Stimulated activated CD8-positive, alpha-beta memory T cell treated with anti-CD3 and anti-CD28 coated beads, Interleukin-7, amount 100 ng/mL, for 4 hours (primary cell): ENCODE measurements around the gene TTC19.
A peak's percentile ranks its signal among the peaks of the same experiment; 100 is the strongest.
"Not testable (repeated sequence)": the region's sequence is repeated elsewhere in the genome, so short reads cannot be mapped to it uniquely, and the experiment has no call there.

Source experiments
- DNase-seq, 2 donors: peaks; one replicate each; pipeline ENCODE4 v3.0.0-alpha.2; 2020; ENCODE audit warnings: low read depth in 2 of 2

Gene TTC19

GRCh38 chr17:15973016-15973415 is 26.6 kb upstream of the TTC19 start:
- DNase-seq, result no peak

- no peak for DNase-seq
Observed at GRCh38 chr17:15973834-15974233, 25.8 kb upstream of the TTC19 start.

GRCh38 chr17:15977894-15978293 is 21.7 kb upstream of the TTC19 start:
- DNase-seq, result no peak

- DNase-seq, result no peak
Observed at GRCh38 chr17:15978606-15979005, 21.0 kb upstream of the TTC19 start.

- DNase-seq, result not testable (repeated sequence)
Observed at GRCh38 chr17:15979013-15979412, 20.6 kb upstream of the TTC19 start.

GRCh38 chr17:15981208-15981607 is 18.4 kb upstream of the TTC19 start:
- peak in 1 of 2 donors; percentile 36 for DNase-seq

- DNase-seq, result no peak
Observed at GRCh38 chr17:15981646-15982580, 17.7 kb upstream of the TTC19 start.

- no peak for DNase-seq
Observed at GRCh38 chr17:15996322-15996721, 3.3 kb upstream of the TTC19 start.

GRCh38 chr17:15998031-15998562 is 1.5 kb upstream of the TTC19 start:
- DNase-seq, result no peak

GRCh38 chr17:15999974-16000827 is 577 bp downstream of the TTC19 start:
- peak in 1 of 2 donors; percentile 4 for DNase-seq

GRCh38 chr17:16001226-16001897 is 1.7 kb downstream of the TTC19 start:
- no peak for DNase-seq

- no peak for DNase-seq
Observed at GRCh38 chr17:16002708-16003260, 3.2 kb downstream of the TTC19 start.

- DNase-seq, result no peak
Observed at GRCh38 chr17:16003841-16004240, 4.2 kb downstream of the TTC19 start.

GRCh38 chr17:16005636-16006035 is 6.0 kb downstream of the TTC19 start:
- DNase-seq, result no peak

- DNase-seq, result no peak
Observed at GRCh38 chr17:16007439-16007838, 7.8 kb downstream of the TTC19 start.

- no peak for DNase-seq
Observed at GRCh38 chr17:16013943-16014407, 14.4 kb downstream of the TTC19 start.

GRCh38 chr17:16019347-16019746 is 19.7 kb downstream of the TTC19 start:
- DNase-seq, result no peak

- no peak for DNase-seq
Observed at GRCh38 chr17:16023881-16024280, 24.3 kb downstream of the TTC19 start.

GRCh38 chr17:16025202-16025601 is 25.6 kb downstream of the TTC19 start:
- DNase-seq, result no peak

GRCh38 chr17:16026895-16027294 is 27.3 kb downstream of the TTC19 start:
- no peak for DNase-seq
